NCI-H524 (cell line): ENCODE measurements around the gene LRP4.
"Not testable (repeated sequence)": the region's sequence is repeated elsewhere in the genome, so short reads cannot be mapped to it uniquely, and the experiment has no call there.

ENCODE experiments used
- DNase-seq, 2 experiments: peaks; one replicate each; lab custom pipeline; 2025; lab: John Stamatoyannopoulos, UW

LRP4 gene

GRCh38 chr11:46918083-46918787 is at the start of gene LRP4:
Gene LRP4, minus strand, starts transcription at chr11:46918550. Its CDS starts 171 bp downstream, at chr11:46918379.
- peak in 1 of 2 experiments; percentile 15 for DNase-seq

DNA sequence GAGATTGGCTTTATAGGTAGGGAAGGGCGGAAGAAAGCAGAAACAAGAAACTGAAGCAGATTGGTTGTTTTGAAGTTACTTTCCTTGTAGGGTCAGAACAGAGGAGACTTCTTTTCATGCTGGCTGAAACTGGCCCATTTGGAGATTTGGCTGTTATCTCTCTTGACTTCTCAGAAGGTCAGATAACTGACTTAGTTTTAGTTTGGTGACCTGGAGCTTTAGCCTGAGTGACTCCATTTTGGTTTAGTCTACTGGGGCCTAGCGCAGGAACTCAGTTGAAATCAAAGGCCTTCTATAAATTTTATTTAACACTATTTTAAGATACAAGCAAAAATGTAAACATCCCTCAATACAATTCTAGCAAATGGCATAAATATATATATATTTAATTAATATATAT is 49.6 kb upstream of the LRP4 start:
- DNase-seq: no peak

DNA sequence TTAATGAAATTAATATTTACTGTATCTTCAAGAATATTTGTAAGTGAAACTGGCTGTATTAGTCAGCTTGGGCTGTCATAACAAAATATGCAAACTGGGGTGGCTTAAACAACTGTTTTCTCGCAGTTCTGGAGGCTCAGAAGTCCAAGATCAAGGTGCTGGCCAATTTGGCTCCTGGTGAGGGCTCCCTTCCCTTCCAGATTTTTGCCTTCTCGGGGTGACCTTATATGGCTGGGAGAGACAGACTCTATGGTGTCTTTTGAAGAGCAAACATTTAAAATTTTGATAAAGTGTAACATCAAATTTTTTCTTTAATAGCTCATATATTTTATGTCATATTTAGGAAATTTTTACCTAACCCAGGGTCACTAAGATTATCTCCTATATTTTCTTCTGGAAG is 48.4 kb upstream of the LRP4 start:
- no peak for DNase-seq

- DNase-seq: no peak
Observed at GRCh38 chr11:46963844-46964243, 45.5 kb upstream of the LRP4 start.

GRCh38 chr11:46961886-46962285 is 43.5 kb upstream of the LRP4 start:
- DNase-seq: not testable (repeated sequence)

DNA sequence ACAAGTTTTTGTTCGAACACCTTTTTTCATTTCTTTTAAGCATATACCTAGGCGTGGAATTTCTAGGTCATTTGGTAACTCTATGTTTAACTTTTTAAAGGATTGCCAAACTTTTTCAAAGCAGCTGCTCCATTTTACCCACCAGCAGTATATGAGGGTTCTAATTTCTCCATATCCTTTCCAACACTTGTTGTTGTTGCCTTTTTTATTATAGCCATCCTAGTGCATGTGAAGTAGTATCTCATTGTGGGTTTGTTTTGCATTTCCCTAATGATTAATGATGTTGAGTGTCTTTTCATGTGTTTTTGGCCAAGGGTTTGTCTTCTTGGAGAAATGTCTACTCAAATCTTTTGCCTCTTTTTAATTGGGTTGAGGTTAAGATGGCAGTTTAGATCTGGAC is 42.7 kb upstream of the LRP4 start:
- no peak for DNase-seq

- no peak for DNase-seq
Observed at GRCh38 chr11:46958777-46959176, 40.4 kb upstream of the LRP4 start.

DNA sequence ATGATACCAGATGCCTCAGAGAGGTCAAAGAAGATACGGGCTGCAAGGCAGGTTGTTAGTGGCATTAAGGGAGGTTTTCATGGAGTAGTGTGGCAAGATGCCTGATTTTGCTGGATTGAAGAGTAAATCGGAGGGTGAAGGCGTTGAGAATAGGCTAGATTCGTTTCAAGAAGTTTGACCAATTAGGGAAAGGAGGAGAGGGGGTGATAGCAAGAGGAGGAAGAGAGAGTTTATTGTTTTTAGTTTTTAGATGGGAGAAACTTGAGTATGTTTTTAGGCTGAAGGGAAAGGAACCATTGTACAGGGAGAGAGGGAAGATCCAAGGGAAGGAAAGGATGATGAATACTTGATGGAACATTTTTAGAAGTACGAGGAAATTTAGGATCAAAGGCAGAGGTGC is 34.7 kb upstream of the LRP4 start:
- no peak for DNase-seq

- no peak for DNase-seq
Observed at GRCh38 chr11:46952553-46952952, 34.2 kb upstream of the LRP4 start.

GRCh38 chr11:46951864-46952263 is 33.5 kb upstream of the LRP4 start:
- no peak for DNase-seq

GRCh38 chr11:46949297-46949696 is 30.9 kb upstream of the LRP4 start:
- DNase-seq: no peak

DNA sequence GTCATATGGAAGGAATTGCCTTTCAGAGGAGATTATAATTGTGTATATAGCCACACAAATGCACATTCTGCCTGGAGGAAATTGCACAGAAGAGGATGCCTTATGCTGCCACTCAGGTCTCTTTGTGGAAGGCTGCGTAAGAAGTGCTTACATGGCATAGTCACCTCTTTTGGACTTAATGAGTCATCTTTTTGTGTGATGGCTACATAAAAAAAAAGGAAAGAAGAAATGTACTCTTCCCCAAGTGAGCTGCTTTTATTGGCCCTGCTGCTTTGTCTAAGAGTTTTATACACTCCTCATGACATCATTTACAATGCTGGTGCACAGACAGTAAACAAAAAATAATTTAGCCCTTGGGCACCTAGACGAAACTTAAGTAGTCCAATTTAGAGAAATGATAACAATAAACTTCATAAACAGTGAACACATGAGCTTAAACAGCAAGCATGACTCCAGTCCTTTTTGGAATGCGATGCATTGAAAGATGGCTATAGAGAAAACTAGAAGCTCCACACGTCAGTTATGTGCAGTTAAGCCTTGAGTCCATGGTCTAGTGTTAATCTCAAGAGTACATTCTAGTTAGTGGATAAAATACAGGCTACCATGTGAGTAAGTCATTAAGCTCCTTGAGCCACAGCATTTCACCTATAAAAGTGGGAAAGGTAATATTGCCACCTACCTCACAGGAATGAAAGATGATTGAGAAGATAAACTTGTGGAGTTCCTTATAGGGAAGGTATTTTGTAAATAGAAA is 30.2 kb upstream of the LRP4 start:
- DNase-seq: no peak

GRCh38 chr11:46947399-46948077 is 29.2 kb upstream of the LRP4 start:
- DNase-seq: no peak

GRCh38 chr11:46944356-46945075 is 26.2 kb upstream of the LRP4 start:
- no peak for DNase-seq

- no peak for DNase-seq
Observed at GRCh38 chr11:46942172-46942571, 23.8 kb upstream of the LRP4 start.

GRCh38 chr11:46936138-46937110 is 18.1 kb upstream of the LRP4 start, which contains the start of gene CSTPP1:
Gene CSTPP1, plus strand, starts transcription at chr11:46936761. Its CDS starts 45 bp downstream, at chr11:46936806.
- DNase-seq: peak; percentile 84 to 87

DNA sequence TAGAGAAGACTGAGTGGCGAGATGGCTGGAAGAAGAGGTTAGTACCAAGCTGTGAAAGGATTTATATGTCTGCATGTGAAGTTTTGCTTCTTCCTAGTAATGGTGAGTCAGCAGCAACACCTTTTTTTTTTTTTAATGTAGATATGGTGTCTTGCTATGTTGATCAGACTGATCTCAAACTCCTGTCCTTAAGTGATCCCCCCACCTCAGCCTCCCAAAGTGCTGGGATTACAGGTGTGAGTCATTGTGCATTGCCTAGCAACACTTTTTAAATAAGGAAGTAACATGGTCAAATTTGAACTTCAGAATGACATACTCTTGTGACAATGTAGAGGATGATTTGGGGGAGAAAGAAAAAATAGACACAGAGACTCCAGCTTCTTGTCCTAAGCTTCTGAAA is 11.7 kb upstream of the LRP4 start:
- DNase-seq: no peak

DNA sequence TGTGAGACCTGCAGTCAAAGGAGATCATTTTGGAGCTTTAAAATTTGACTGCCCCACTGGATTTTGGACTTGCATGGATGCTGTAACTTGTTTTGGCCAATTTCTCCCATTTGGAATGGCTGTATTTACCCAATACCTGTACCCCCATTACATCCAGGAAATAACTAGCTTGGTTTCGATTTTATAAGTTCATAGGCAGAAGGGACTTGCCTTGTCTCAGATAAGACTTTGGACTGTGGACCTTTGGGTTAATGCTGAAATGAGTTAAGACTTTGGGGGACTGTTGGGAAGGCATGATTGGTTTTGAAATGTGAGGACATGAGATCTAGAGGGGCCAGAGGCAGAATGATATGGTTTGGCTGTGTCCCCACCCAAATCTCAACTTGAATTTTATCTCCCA is 10.4 kb upstream of the LRP4 start:
- not testable (repeated sequence) for DNase-seq

GRCh38 chr11:46927928-46928327 is 9.6 kb upstream of the LRP4 start:
- DNase-seq: not testable (repeated sequence)

GRCh38 chr11:46920755-46921154 is 2.4 kb upstream of the LRP4 start:
- DNase-seq: no peak
